Activated CD8-positive, alpha-beta memory T cell treated with anti-CD3 and anti-CD28 coated beads for 48 hours (primary cell): Measurements from ENCODE around the gene PXDN.

Experiments
- DNase-seq, 3 experiments: peaks; one replicate each; pipeline ENCODE4 v3.0.0-alpha.2; 2020; ENCODE audit warnings: low read depth in 2 of 3, low spot score in 2 of 3

PXDN gene

GRCh38 chr2:1601471-1602277 is 142.6 kb downstream of the PXDN start:
- DNase-seq = no peak

GRCh38 chr2:1601067-1601412 is 143.3 kb downstream of the PXDN start:
- DNase-seq = no peak

- no peak for DNase-seq
Observed at GRCh38 chr2:1600191-1601066, 143.9 kb downstream of the PXDN start.

GRCh38 chr2:1599301-1600085 is 144.8 kb downstream of the PXDN start:
- DNase-seq = no peak

GRCh38 chr2:1598800-1599199 is 145.5 kb downstream of the PXDN start:
- no peak for DNase-seq

- no peak for DNase-seq
Observed at GRCh38 chr2:1598041-1598710, 146.1 kb downstream of the PXDN start.

- DNase-seq = no peak
Observed at GRCh38 chr2:1595274-1595673, 149.0 kb downstream of the PXDN start.

GRCh38 chr2:1594373-1595171 is 149.7 kb downstream of the PXDN start:
- no peak for DNase-seq

- DNase-seq = no peak
Observed at GRCh38 chr2:1594123-1594372, 150.3 kb downstream of the PXDN start.

GRCh38 chr2:1593371-1594122 is 150.8 kb downstream of the PXDN start:
- no peak for DNase-seq

- DNase-seq = no peak
Observed at GRCh38 chr2:1591978-1592907, 152.1 kb downstream of the PXDN start.

GRCh38 chr2:1591461-1591770 is 152.9 kb downstream of the PXDN start:
- DNase-seq = no peak

GRCh38 chr2:1590596-1591460 is 153.5 kb downstream of the PXDN start:
- no peak for DNase-seq

GRCh38 chr2:1588978-1589621 is 155.2 kb downstream of the PXDN start:
- DNase-seq = no peak

- DNase-seq = no peak
Observed at GRCh38 chr2:1588051-1588977, 156.0 kb downstream of the PXDN start.
